Putamen (tissue), 1 donor: ENCODE measurements around the gene COX20.

Experiments used
- DNase-seq: peaks from one replicate; pipeline ENCODE4 v3.0.0-alpha.2; 2016; ENCODE audit warnings: low spot score

COX20 gene

DNA sequence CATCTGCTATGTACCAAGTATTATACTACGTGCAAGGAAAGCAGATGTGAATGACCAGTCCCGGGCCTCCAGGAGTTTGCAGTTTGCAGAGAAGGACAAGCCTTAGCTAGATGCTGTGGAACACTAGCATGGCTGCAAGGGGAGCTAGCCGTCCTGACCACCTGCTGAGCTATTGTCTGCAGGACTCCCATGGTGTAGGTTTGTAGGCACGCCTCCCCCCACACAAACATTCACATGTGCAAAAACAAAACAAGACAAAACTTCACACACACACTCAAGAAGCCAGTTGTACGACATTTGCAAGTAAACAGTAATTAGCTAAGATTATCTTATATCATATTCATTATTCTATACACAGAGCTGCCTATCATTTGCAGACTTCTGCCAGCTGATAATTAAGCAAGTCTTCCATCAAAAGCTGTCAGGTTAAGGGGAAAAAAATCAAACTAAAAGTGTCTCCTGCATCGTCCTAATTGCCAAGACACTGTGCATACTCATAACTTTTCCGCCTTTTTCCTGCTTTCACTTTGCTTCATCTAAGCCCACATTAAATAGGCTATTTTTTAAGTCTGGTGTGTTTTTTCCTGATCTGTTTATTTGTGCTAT, 39.6 kb downstream of the COX20 start:
- no peak for DNase-seq

GRCh38 chr1:244876228-244876910, 40.9 kb downstream of the COX20 start:
- no peak for DNase-seq

DNA sequence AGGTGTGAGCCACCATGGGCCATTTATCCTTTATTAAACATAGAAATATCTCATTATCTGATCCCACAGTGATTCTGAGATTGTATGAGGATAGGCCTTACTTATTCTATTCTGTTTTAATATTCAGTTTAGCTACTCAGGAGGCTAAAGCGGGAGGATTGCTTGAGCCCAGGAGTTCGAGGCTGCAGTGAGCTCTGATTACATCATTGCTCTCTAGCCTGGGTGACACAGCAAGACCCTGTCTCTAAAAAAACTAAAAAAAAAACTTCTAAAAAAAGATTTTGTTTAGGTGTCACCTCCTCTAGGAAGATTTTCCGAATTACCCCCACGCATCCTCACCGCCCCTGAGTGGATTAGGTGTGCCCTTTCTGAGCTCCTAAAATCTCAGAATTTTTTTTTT, 43.2 kb downstream of the COX20 start:
- DNase-seq = no peak

GRCh38 chr1:244881552-244882280, 46.3 kb downstream of the COX20 start:
- no peak for DNase-seq

- DNase-seq = no peak
Measured at GRCh38 chr1:244887281-244887680, 51.8 kb downstream of the COX20 start.

GRCh38 chr1:244893836-244894235, 58.4 kb downstream of the COX20 start:
- no peak for DNase-seq
